H1 (cell line): ENCODE data around the gene SEC16A. TPM values are rescaled to one million over a fixed set of nuclear protein-coding genes. Genes with fewer than 3 reads are reported as not detected.

Experiments used
- CTCF ChIA-PET: fragments of 300-600 bp; sonication (Branson Sonifier 250); formaldehyde crosslinking; loops from one replicate; lab custom pipeline; 2021; ENCODE audit not compliant: partially characterized antibody; lab: Charles Lee
- POLR2A ChIA-PET: fragments of 300-600 bp; sonication (Branson Sonifier 250); formaldehyde crosslinking; loops from one replicate; lab custom pipeline; 2021; ENCODE audit warnings: inconsistent platforms; ENCODE audit not compliant: partially characterized antibody; lab: Charles Lee
- DNase-seq, 2 experiments: peaks; one replicate each; pipeline versions ENCODE4 v3.0.0 to v3.0.0-alpha.2; 2010 to 2022; ENCODE audit warnings: low spot score in 2 of 2, low read depth in 1 of 2, mixed read lengths in 1 of 2
- FAIRE-seq: peaks from 2 replicates; lab custom pipeline; 2011; peaks lifted over from hg19 to GRCh38; lab: Jason Lieb, UNC
- H2AFZ ChIP-seq: 2 replicates; pipeline ENCODE4 v1.8.1; 2012; ENCODE audit warnings: low read length, inconsistent platforms
- H2AK5ac ChIP-seq: 2 replicates; pipeline ENCODE4 v1.6.1; 2013; ENCODE audit warnings: low read depth, low read length
- H2BK120ac ChIP-seq: replicated peaks from 2 replicates; pipeline ENCODE3; 2013; ENCODE audit warnings: low read depth, low read length, inconsistent platforms
- H2BK12ac ChIP-seq: 2 replicates; pipeline ENCODE4 v1.6.1; 2013; ENCODE audit warnings: low read depth, low read length
- H2BK15ac ChIP-seq: 2 replicates; pipeline ENCODE4 v1.6.1; 2013; ENCODE audit warnings: low read length
- H2BK20ac ChIP-seq: 2 replicates; pipeline ENCODE4 v1.6.1; 2013; ENCODE audit warnings: low read length
- H2BK5ac ChIP-seq: 2 replicates; pipeline ENCODE4 v1.6.1; 2013; ENCODE audit warnings: low read depth, low read length
- H3K14ac ChIP-seq: 2 replicates; pipeline ENCODE4 v1.6.1; 2013; ENCODE audit warnings: inconsistent platforms; ENCODE audit not compliant: insufficient read length
- H3K18ac ChIP-seq: 2 replicates; pipeline ENCODE4 v1.6.1; 2013; ENCODE audit warnings: low read length; ENCODE audit errors: extremely low read depth
- H3K23ac ChIP-seq: 2 replicates; pipeline ENCODE4 v1.6.1; 2013; ENCODE audit warnings: inconsistent platforms; ENCODE audit not compliant: insufficient read length
- H3K23me2 ChIP-seq: 2 replicates; pipeline ENCODE4 v1.6.1; 2013; ENCODE audit warnings: low read depth, low read length
- H3K27ac ChIP-seq: 2 replicates; pipeline ENCODE4 v1.6.1; 2011; ENCODE audit warnings: low read depth, low read length, inconsistent platforms
- H3K27me3 ChIP-seq, 4 experiments: replicated peaks in 1 of 4; 1 replicate in 1 of 4; 2 replicates in 3 of 4; pipeline versions ENCODE4 v1.6.1 to v1.8.1; 2011 to 2013; ENCODE audit warnings: low read length in 3 of 4, mild to moderate bottlenecking in 3 of 4, inconsistent platforms in 2 of 4, mixed read lengths in 2 of 4, moderate library complexity in 1 of 4; ENCODE audit not compliant: control insufficient read depth in 3 of 4, insufficient read depth in 3 of 4; ENCODE audit errors: extremely low read depth in 1 of 4
- H3K36me3 ChIP-seq, 4 experiments: 2 replicates each; pipeline versions ENCODE4 v1.6.1 to v1.8.1; 2011 to 2013; ENCODE audit warnings: mild to moderate bottlenecking in 4 of 4, low read length in 3 of 4, moderate library complexity in 2 of 4, control low read depth in 1 of 4, inconsistent platforms in 1 of 4; ENCODE audit not compliant: insufficient read depth in 4 of 4, control insufficient read depth in 2 of 4
- H3K4ac ChIP-seq: replicated peaks from 2 replicates; pipeline ENCODE3; 2013; ENCODE audit warnings: low read length, low read depth, mixed read lengths, inconsistent platforms; ENCODE audit not compliant: insufficient read length
- H3K4me1 ChIP-seq, 4 experiments: replicated peaks in 1 of 4; 1 replicate in 1 of 4; 2 replicates in 3 of 4; pipeline versions ENCODE4 v1.6.1 to v1.8.1; 2011 to 2013; ENCODE audit warnings: low read length in 3 of 4, inconsistent platforms in 2 of 4, mixed read lengths in 1 of 4; ENCODE audit not compliant: insufficient read depth in 4 of 4, control insufficient read depth in 3 of 4
- H3K4me2 ChIP-seq, 2 experiments: 2 replicates each; pipeline versions ENCODE4 v1.6.1 to v1.8.1; 2011 to 2013; ENCODE audit warnings: low read depth in 2 of 2, low read length in 2 of 2, control low read depth in 1 of 2, inconsistent platforms in 1 of 2, mild to moderate bottlenecking in 1 of 2; ENCODE audit not compliant: insufficient read depth in 1 of 2
- H3K4me3 ChIP-seq, 4 experiments: fragments of 200-600, 300-600 bp in 1 of 4; sonication (generic), shearing (Covaris generic), sonication (Bioruptor Twin) in 1 of 4; 2 replicates each; pipeline versions ENCODE4 v1.5.1 to v1.8.1; 2011 to 2016; ENCODE audit warnings: low read length in 4 of 4, low read depth in 3 of 4, control low read depth in 2 of 4, inconsistent platforms in 2 of 4, mild to moderate bottlenecking in 2 of 4, mixed read lengths in 1 of 4, moderate library complexity in 1 of 4; ENCODE audit not compliant: insufficient read depth in 2 of 4; ENCODE audit errors: extremely low read depth in 1 of 4
- H3K56ac ChIP-seq: replicated peaks from 2 replicates; pipeline ENCODE3; 2013; ENCODE audit warnings: low read depth, mild to moderate bottlenecking, mixed read lengths, low read length, inconsistent platforms; ENCODE audit not compliant: insufficient read length
- H3K79me1 ChIP-seq: 2 replicates; pipeline ENCODE4 v1.6.1; 2013; ENCODE audit warnings: low read depth, low read length, control low read depth
- H3K79me2 ChIP-seq, 2 experiments: 2 replicates each; pipeline versions ENCODE4 v1.6.1 to v1.8.1; 2012 to 2013; ENCODE audit warnings: low read length in 2 of 2, mild to moderate bottlenecking in 2 of 2, inconsistent platforms in 1 of 2; ENCODE audit not compliant: insufficient read depth in 2 of 2, control insufficient read depth in 1 of 2
- H3K9ac ChIP-seq, 4 experiments: replicated peaks in 1 of 4; 1 replicate in 1 of 4; 2 replicates in 3 of 4; pipeline versions ENCODE4 v1.6.1 to v1.8.1; 2011 to 2013; ENCODE audit warnings: low read depth in 3 of 4, low read length in 3 of 4, control low read depth in 2 of 4, mild to moderate bottlenecking in 2 of 4, moderate library complexity in 2 of 4, inconsistent platforms in 1 of 4; ENCODE audit errors: extremely low read depth in 1 of 4
- H3K9me3 ChIP-seq, 2 experiments: 2 replicates each; pipeline versions ENCODE4 v1.6.1 to v1.8.1; 2012 to 2013; ENCODE audit warnings: mild to moderate bottlenecking in 2 of 2, moderate library complexity in 2 of 2, control low read depth in 1 of 2, inconsistent platforms in 1 of 2, low read depth in 1 of 2, low read length in 1 of 2, mixed read lengths in 1 of 2; ENCODE audit not compliant: insufficient read depth in 2 of 2
- H4K20me1 ChIP-seq, 2 experiments: replicated peaks in 1 of 2; 2 replicates each; pipeline versions ENCODE3 to v1.8.1; 2011 to 2013; ENCODE audit warnings: inconsistent platforms in 2 of 2, low read length in 2 of 2, mild to moderate bottlenecking in 1 of 2; ENCODE audit not compliant: insufficient read depth in 2 of 2, control insufficient read depth in 1 of 2
- H4K5ac ChIP-seq: 2 replicates; pipeline ENCODE4 v1.6.1; 2013; ENCODE audit warnings: low read length, low read depth, mixed read lengths, inconsistent platforms; ENCODE audit not compliant: insufficient read length
- H4K8ac ChIP-seq: 2 replicates; pipeline ENCODE4 v1.8.0; 2013; ENCODE audit warnings: mild to moderate bottlenecking, moderate library complexity, low read length, inconsistent platforms; ENCODE audit not compliant: insufficient read depth; ENCODE audit errors: extremely low read depth
- H4K91ac ChIP-seq: replicated peaks from 2 replicates; pipeline ENCODE3; 2013; ENCODE audit warnings: low read length, mixed read lengths, inconsistent platforms; ENCODE audit not compliant: insufficient read length
- BACH1 ChIP-seq: IDR thresholded peaks from 2 replicates; pipeline ENCODE4 v1.6.1; 2012; ENCODE audit warnings: low read length, improper control_type of control experiment
- CREB1 ChIP-seq: IDR thresholded peaks from 2 replicates; pipeline ENCODE4 v1.6.1; 2012; ENCODE audit warnings: inconsistent platforms
- FOSL1 ChIP-seq: IDR thresholded peaks from 2 replicates; pipeline ENCODE4 v1.6.1; 2011; ENCODE audit warnings: mild to moderate bottlenecking, low read depth, low read length, moderate library complexity; ENCODE audit not compliant: insufficient read depth
- KDM4A ChIP-seq: IDR thresholded peaks from one replicate; pipeline ENCODE4 v1.7.1; 2012; ENCODE audit warnings: low read depth, mild to moderate bottlenecking, moderate library complexity, low read length, inconsistent platforms; ENCODE audit not compliant: severe bottlenecking
- POLR2A ChIP-seq, 2 experiments: IDR thresholded peaks; 1 replicate in 1 of 2; 2 replicates in 1 of 2; pipeline ENCODE4 v1.6.1; 2011; ENCODE audit warnings: low read depth in 2 of 2, low read length in 2 of 2, mild to moderate bottlenecking in 2 of 2; ENCODE audit errors: control extremely low read depth in 1 of 2
- RXRA ChIP-seq: IDR thresholded peaks from 2 replicates; pipeline ENCODE4 v1.6.1; 2011; ENCODE audit warnings: low read depth, mild to moderate bottlenecking, low read length, moderate library complexity; ENCODE audit not compliant: insufficient read depth
- SAP30 ChIP-seq: fragments of 300-600 bp; sonication (generic); IDR thresholded peaks from 2 replicates; pipeline ENCODE4 v1.7.1; 2012; ENCODE audit warnings: low read length, moderate library complexity, mild to moderate bottlenecking, inconsistent platforms; ENCODE audit not compliant: insufficient read depth, insufficient replicate concordance
- SP1 ChIP-seq: IDR thresholded peaks from 2 replicates; pipeline ENCODE4 v1.6.1; 2011; ENCODE audit warnings: low read depth, low read length
- WGBS, 2 experiments: shearing (Covaris generic) in 1 of 2; methylation state at CpG; one replicate each; pipeline versions ENCODE4 v1.1.6 to v1.1.7; 2013 to 2015; ENCODE audit warnings: low lambda C conversion rate in 2 of 2, mixed read lengths in 2 of 2, inconsistent platforms in 1 of 2, low coverage in 1 of 2, missing lambda C conversion rate in 1 of 2; ENCODE audit not compliant: insufficient replicate concordance in 2 of 2, insufficient coverage in 1 of 2, insufficient read length in 1 of 2; ENCODE audit errors: extremely low coverage in 1 of 2, missing lambda C conversion rate in 1 of 2; 5-methylcytosine and 5-hydroxymethylcytosine counted together
- polyA plus RNA-seq, 7 experiments: library from polyadenylated mRNA; depleted of rRNA in 3 of 7; stranded (reverse) in 5 of 7; unstranded in 2 of 7; fragments of >200 nt in 5 of 7; fragments of 200-250 nt in 2 of 7; gene quantifications; 1 replicate in 5 of 7; 2 replicates in 1 of 7; 4 replicates in 1 of 7; pipeline versions ENCODE4 v1.2.1 to v1.2.3, GENCODE V29; 2011 to 2013; ENCODE audit warnings: missing spikeins in 2 of 7, mixed read lengths in 2 of 7
- total RNA-seq: library from RNA; stranded (reverse); fragmentation: NEBNext Ultra II Directional; extraction: Animal tissue kit (Norgen Biotek cat#: 25700); gene quantifications from 2 replicates; pipeline ENCODE4 v1.2.1, GENCODE V29; 2021
- TF ChIP-seq, protein P1 (sequence below): IDR thresholded peaks from 2 replicates; pipeline ENCODE4 v1.6.1; 2012; ENCODE audit warnings: inconsistent platforms
- TF ChIP-seq, protein P2 (sequence below): IDR thresholded peaks from 2 replicates; pipeline ENCODE4 v1.6.1; 2012; ENCODE audit warnings: inconsistent platforms

The SEC16A gene
- total and polyA plus RNA-seq, 2 of the 8 experiments (the other 6 are each of a cell fraction or from before 2014, with no cell fraction given) = 21.6 to 49.0 TPM

DNA sequence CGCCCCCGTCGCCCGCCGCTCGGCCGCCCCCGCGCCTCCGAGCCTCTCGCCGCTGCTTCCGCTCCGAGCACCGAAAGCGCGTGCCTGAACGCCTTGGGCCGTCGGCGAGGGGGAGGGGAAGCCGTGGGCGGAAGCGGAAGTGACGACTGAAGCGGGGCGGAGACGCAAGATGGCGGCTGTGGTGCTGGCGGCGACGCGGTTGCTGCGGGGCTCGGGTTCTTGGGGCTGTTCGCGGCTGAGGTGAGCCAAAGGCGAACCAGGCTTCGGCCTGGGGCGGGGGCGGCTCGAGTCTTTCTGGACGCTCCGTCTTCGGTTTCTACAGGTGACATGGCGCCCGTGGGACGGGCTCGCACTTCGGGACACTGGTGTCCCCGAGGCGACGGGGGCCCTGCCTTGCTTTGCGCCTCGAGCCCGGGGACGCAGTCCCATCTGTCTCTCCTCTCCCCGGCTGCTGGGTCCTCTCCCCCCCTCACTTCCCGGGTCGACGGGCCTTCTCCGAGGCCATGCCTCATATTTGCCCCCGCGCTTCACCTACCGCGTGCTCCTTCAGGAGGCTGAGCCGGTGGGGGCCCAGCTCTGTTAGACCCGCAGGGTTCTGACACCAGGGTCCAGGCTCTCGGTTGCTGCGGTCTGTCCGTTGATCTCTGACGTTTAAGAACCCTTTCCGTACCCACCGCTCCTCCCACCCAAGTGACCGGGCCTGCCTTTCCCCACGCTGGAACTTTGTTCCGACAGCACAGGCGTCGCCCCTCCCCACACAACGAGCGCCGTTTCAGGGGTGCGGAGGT, 72.1 kb downstream of the SEC16A start, which contains the start of the genes ENTR1 and PMPCA:
TSS of gene ENTR1 (minus strand) at position 115 of the 788 bp plus-strand sequence. CDS start 217 bp downstream, outside the sequence.
TSS of gene PMPCA (plus strand) at position 159 of the 788 bp plus-strand sequence. CDS start at position 170, 11 bp downstream.
- no peak within 1 kb of the TSS for H2BK120ac ChIP-seq
- TF ChIP-seq KDM4A (no peak), SAP30 (no peak), CREB1 (peak; percentile 94), SP1 (0 out of 2 replicates have a peak, but pooled peaks have one; percentile 19), FOSL1 (no peak), BACH1 (no peak), POLR2A (IDR thresholded peaks at IDR 0.05; ENCODE audit: control extremely low read depth in 1 of 2, low read depth in 2 of 2, low read length in 2 of 2) (peak; percentile 82 to 91), RXRA (no peak)
- TF ChIP-seq, protein P1, sequence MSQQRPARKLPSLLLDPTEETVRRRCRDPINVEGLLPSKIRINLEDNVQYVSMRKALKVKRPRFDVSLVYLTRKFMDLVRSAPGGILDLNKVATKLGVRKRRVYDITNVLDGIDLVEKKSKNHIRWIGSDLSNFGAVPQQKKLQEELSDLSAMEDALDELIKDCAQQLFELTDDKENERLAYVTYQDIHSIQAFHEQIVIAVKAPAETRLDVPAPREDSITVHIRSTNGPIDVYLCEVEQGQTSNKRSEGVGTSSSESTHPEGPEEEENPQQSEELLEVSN = peak; percentile 59
- TF ChIP-seq, protein P2, sequence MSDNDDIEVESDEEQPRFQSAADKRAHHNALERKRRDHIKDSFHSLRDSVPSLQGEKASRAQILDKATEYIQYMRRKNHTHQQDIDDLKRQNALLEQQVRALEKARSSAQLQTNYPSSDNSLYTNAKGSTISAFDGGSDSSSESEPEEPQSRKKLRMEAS = peak; percentile 94

More for the DNA sequence above, 72.1 kb downstream of the SEC16A start, which contains the start of the genes ENTR1 and PMPCA:
- H4K5ac ChIP-seq = peak within 1 kb of the TSS; percentile 44
- DNase-seq (peak in 1 of 2 experiments; percentile 94), FAIRE-seq (no peak)
- peaks cover 9% of the 10 kb centered on the region for H3K23me2 ChIP-seq
- H3K27me3 ChIP-seq = no peaks in the 10 kb centered on the region
- H2AFZ ChIP-seq = 0 out of 2 replicates have a peak within 1 kb of the TSS, but pooled peaks have one; percentile 34
- H3K79me2 ChIP-seq = peaks cover 11 to 53% of the 10 kb centered on the region in 2 experiments
- H3K4ac ChIP-seq = peak within 1 kb of the TSS; percentile 33
- no peak within 1 kb of the TSS for H2BK15ac ChIP-seq
- peak within 1 kb of the TSS; percentile 87 to 93 (median 92) for H3K4me3 ChIP-seq
- H3K4me2 ChIP-seq = peak within 1 kb of the TSS; percentile 68 to 94
- H3K27ac ChIP-seq = peak within 1 kb of the TSS; percentile 75
- H3K14ac ChIP-seq = no peak within 1 kb of the TSS
- no peaks in the 10 kb centered on the region for H3K9me3 ChIP-seq
- no peak within 1 kb of the TSS for H3K23ac ChIP-seq
- 0 out of 2 replicates have a peak within 1 kb of the TSS, but pooled peaks have one; percentile 32 for H3K18ac ChIP-seq
- H2BK12ac ChIP-seq = no peak within 1 kb of the TSS; the same call in 1 of the 2 replicates
- H3K56ac ChIP-seq = peak within 1 kb of the TSS; percentile 80
- H3K36me3 ChIP-seq = peaks cover 24 to 42% (median 35%) of the 10 kb centered on the region in 4 experiments
- peak within 1 kb of the TSS; percentile 65 for H4K91ac ChIP-seq
- 0 out of 2 replicates have a peak within 1 kb of the TSS, but pooled peaks have one; percentile 42 for H2AK5ac ChIP-seq
- peak within 1 kb of the TSS; percentile 71; the same call in 1 of the 2 replicates for H2BK5ac ChIP-seq
- peaks cover 0 to 3% (median 3%) of the 10 kb centered on the region in 4 experiments; a peak in 4 of 7 replicates for H3K4me1 ChIP-seq
- ChIA-PET POLR2A (interaction anchor here (0.7 to 8.0 kb wide), 12 partner anchors 13 to 80 kb away, joined by 3 to 123 read pairs (median 4); partner anchors contain the start of genes DNLZ and SNAPC4), CTCF (interaction anchor here (1.0 to 1.4 kb wide), 4 partner anchors 10 to 219 kb away, joined by 3 to 10 read pairs (median 3); no protein-coding TSS in a partner anchor)
- H3K79me1 ChIP-seq = peaks cover 21% of the 10 kb centered on the region
- H2BK20ac ChIP-seq = no peak within 1 kb of the TSS
- H3K9ac ChIP-seq = peak within 1 kb of the TSS; percentile 78 to 92 (median 88)
- H4K20me1 ChIP-seq = peaks cover 16 to 17% of the 10 kb centered on the region in 2 experiments
- H4K8ac ChIP-seq = peak within 1 kb of the TSS; percentile 97
- 4% methylated on average over 55 of the region's 83 CpGs; no CpG with 5 or more reads in 1 of the 2 experiments for WGBS, 2 experiments
